Neural cell (in vitro differentiated cells): ENCODE data around the gene KSR2. TPM values are rescaled to one million over a fixed set of nuclear protein-coding genes. Genes with fewer than 3 reads are reported as not detected.

Source experiments
- H2AFZ ChIP-seq: fragments of 200-600, 300-800 bp; sonication (generic), shearing (Covaris generic); 2 replicates; pipeline ENCODE4 v1.6.0; 2014; ENCODE audit warnings: low read depth, mild to moderate bottlenecking, antibody characterized with exemption, low read length, moderate library complexity
- H3F3A ChIP-seq: fragments of 200-600 bp; shearing (Covaris generic); 2 replicates; pipeline ENCODE4 v1.6.1; 2016; ENCODE audit warnings: mild to moderate bottlenecking, moderate library complexity, mixed read lengths, antibody characterized with exemption, low read length; ENCODE audit not compliant: insufficient read depth, poor library complexity, severe bottlenecking
- H3K27ac ChIP-seq: fragments of 200-600, 300-800 bp; sonication (generic), shearing (Covaris generic); 2 replicates; pipeline ENCODE4 v1.5.1; 2014; ENCODE audit warnings: mild to moderate bottlenecking, low read length, moderate library complexity
- H3K27me3 ChIP-seq: fragments of 300-800, 200-600 bp; sonication (generic), shearing (Covaris generic); 2 replicates; pipeline ENCODE4 v1.6.0; 2014; ENCODE audit warnings: mild to moderate bottlenecking, low read depth, low read length, moderate library complexity; ENCODE audit not compliant: insufficient read depth
- H3K36me3 ChIP-seq: fragments of 300-800, 200-600 bp; sonication (generic), shearing (Covaris generic); 2 replicates; pipeline ENCODE4 v1.5.1; 2014; ENCODE audit warnings: mild to moderate bottlenecking, antibody characterized with exemption, low read length, moderate library complexity; ENCODE audit not compliant: insufficient read depth
- H3K4me2 ChIP-seq: fragments of 300-800, 200-600 bp; sonication (generic), shearing (Covaris generic); 2 replicates; pipeline ENCODE4 v1.6.0; 2014; ENCODE audit warnings: mild to moderate bottlenecking, low read length
- H3K4me3 ChIP-seq: fragments of 300-800, 200-600 bp; sonication (generic), shearing (Covaris generic); 2 replicates; pipeline ENCODE4 v1.5.1; 2014; ENCODE audit warnings: mild to moderate bottlenecking, low read length, moderate library complexity
- H3K79me2 ChIP-seq: fragments of 200-600 bp; shearing (Covaris generic); replicated peaks from 2 replicates; pipeline ENCODE4 v1.6.0; 2014; ENCODE audit warnings: mild to moderate bottlenecking, low read length, moderate library complexity; ENCODE audit not compliant: insufficient read depth
- H3K9ac ChIP-seq: fragments of 300-800, 200-600 bp; sonication (generic), shearing (Covaris generic); 2 replicates; pipeline ENCODE4 v1.6.1; 2016; ENCODE audit warnings: mild to moderate bottlenecking, low read length, mixed read lengths
- H3K9me2 ChIP-seq: fragments of 200-600 bp; shearing (Covaris generic); 2 replicates; pipeline ENCODE4 v1.6.1; 2016; ENCODE audit warnings: mild to moderate bottlenecking, low read length, mixed read lengths; ENCODE audit not compliant: insufficient read depth
- H3K9me3 ChIP-seq: fragments of 200-600, 300-800 bp; sonication (generic), shearing (Covaris generic); 2 replicates; pipeline ENCODE4 v1.6.1; 2016; ENCODE audit warnings: mild to moderate bottlenecking, mixed run types, low read length, moderate library complexity, mixed read lengths
- H4K20me1 ChIP-seq: fragments of 200-600 bp; shearing (Covaris generic); 2 replicates; pipeline ENCODE4 v1.6.1; 2016; ENCODE audit warnings: mild to moderate bottlenecking, mixed run types; ENCODE audit not compliant: insufficient read depth
- CTCF ChIP-seq: fragments of 450-650 bp; IDR thresholded peaks from 2 replicates; pipeline ENCODE4 v1.5.1; 2014; ENCODE audit warnings: antibody characterized with exemption, mild to moderate bottlenecking, moderate library complexity; ENCODE audit not compliant: poor library complexity, severe bottlenecking
- EP300 ChIP-seq: fragments of 450-650 bp; conservative IDR thresholded peaks from 2 replicates; pipeline ENCODE4 v1.6.1; 2014; ENCODE audit warnings: antibody characterized with exemption, mild to moderate bottlenecking, moderate library complexity; ENCODE audit not compliant: poor library complexity, severe bottlenecking
- EZH2 ChIP-seq: fragments of 200-600, 300-800 bp; shearing (Covaris generic), sonication (generic); IDR thresholded peaks from 2 replicates; pipeline ENCODE4 v1.6.1; 2014; ENCODE audit warnings: antibody characterized with exemption, low read length, borderline replicate concordance, mild to moderate bottlenecking; ENCODE audit not compliant: insufficient read depth, poor library complexity, severe bottlenecking
- MXI1 ChIP-seq: fragments of 450-650 bp; conservative IDR thresholded peaks from 2 replicates; pipeline ENCODE4 v1.6.1; 2014; ENCODE audit warnings: antibody characterized with exemption, mild to moderate bottlenecking; ENCODE audit not compliant: poor library complexity, severe bottlenecking
- POLR2AphosphoS5 ChIP-seq: IDR thresholded peaks from 2 replicates; pipeline ENCODE4 v1.6.1; 2012
- RAD21 ChIP-seq: fragments of 450-650 bp; conservative IDR thresholded peaks from 2 replicates; pipeline ENCODE4 v1.6.1; 2014; ENCODE audit warnings: antibody characterized with exemption, mild to moderate bottlenecking, moderate library complexity
- SMC3 ChIP-seq: fragments of 450-650 bp; conservative IDR thresholded peaks from 2 replicates; pipeline ENCODE4 v1.6.1; 2014; ENCODE audit warnings: antibody characterized with exemption, mild to moderate bottlenecking, moderate library complexity; ENCODE audit not compliant: poor library complexity
- TAF1 ChIP-seq: IDR thresholded peaks from 2 replicates; pipeline ENCODE4 v1.6.1; 2012; ENCODE audit warnings: low read depth
- polyA plus RNA-seq: library from polyadenylated mRNA; depleted of rRNA; stranded (reverse); fragments of >200 nt; gene quantifications from 2 replicates; pipeline ENCODE4 v1.2.3, GENCODE V29; 2014
- TF ChIP-seq, protein P1 (sequence below): IDR thresholded peaks from 2 replicates; pipeline ENCODE4 v1.6.1; 2012; ENCODE audit warnings: borderline replicate concordance

Gene KSR2
- polyA plus RNA-seq, 1 donor from 2014 or later, result 3.0 TPM

DNA sequence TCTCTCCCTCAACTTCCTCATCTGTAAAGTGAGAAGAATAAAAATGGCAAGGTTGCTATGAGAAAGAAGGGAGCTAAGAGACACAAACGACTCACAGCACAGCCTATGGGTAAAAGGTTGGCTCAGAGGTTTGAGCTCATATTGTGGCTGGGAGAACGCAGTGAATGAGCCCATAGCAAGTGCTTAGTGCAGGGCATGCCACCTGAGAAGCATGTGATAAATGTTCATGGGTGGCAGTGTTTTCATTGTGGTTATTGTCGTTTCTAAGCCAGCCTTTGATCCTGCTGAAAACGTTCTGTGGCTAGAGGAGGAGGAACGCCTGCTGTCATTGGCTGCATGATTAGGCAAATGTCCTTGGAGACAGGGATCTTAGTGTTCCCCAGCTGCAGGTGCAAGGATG lies 150.4 kb downstream of the KSR2 start:
- Histone ChIP-seq H3K79me2 (no peaks in the 10 kb centered on the region), H3K9ac (no peak overlapping the region), H2AFZ (no peak overlapping the region), H3K9me2 (no peaks in the 10 kb centered on the region), H3K9me3 (no peaks in the 10 kb centered on the region), H3K27me3 (no peaks in the 10 kb centered on the region), H3K4me2 (no peak overlapping the region), H3K4me3 (no peak overlapping the region), H3K36me3 (no peaks in the 10 kb centered on the region), H4K20me1 (no peaks in the 10 kb centered on the region), H3F3A (no peaks in the 10 kb centered on the region), H3K27ac (no peak overlapping the region)
- TF ChIP-seq TAF1 (no peak), RAD21 (no peak), SMC3 (no peak), EP300 (no peak), EZH2 (no peak), CTCF (no peak), POLR2AphosphoS5 (no peak), MXI1 (no peak)
- TF ChIP-seq, protein P1, sequence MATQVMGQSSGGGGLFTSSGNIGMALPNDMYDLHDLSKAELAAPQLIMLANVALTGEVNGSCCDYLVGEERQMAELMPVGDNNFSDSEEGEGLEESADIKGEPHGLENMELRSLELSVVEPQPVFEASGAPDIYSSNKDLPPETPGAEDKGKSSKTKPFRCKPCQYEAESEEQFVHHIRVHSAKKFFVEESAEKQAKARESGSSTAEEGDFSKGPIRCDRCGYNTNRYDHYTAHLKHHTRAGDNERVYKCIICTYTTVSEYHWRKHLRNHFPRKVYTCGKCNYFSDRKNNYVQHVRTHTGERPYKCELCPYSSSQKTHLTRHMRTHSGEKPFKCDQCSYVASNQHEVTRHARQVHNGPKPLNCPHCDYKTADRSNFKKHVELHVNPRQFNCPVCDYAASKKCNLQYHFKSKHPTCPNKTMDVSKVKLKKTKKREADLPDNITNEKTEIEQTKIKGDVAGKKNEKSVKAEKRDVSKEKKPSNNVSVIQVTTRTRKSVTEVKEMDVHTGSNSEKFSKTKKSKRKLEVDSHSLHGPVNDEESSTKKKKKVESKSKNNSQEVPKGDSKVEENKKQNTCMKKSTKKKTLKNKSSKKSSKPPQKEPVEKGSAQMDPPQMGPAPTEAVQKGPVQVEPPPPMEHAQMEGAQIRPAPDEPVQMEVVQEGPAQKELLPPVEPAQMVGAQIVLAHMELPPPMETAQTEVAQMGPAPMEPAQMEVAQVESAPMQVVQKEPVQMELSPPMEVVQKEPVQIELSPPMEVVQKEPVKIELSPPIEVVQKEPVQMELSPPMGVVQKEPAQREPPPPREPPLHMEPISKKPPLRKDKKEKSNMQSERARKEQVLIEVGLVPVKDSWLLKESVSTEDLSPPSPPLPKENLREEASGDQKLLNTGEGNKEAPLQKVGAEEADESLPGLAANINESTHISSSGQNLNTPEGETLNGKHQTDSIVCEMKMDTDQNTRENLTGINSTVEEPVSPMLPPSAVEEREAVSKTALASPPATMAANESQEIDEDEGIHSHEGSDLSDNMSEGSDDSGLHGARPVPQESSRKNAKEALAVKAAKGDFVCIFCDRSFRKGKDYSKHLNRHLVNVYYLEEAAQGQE, result no peak

- no peaks in the 10 kb centered on the region for H3F3A ChIP-seq
- H2AFZ ChIP-seq, result no peak overlapping the region
- TF ChIP-seq, protein P1, result no peak
- no peak overlapping the region for H3K4me3 ChIP-seq
- no peaks in the 10 kb centered on the region for H3K9me2 ChIP-seq
- no peaks in the 10 kb centered on the region for H3K9me3 ChIP-seq
- no peaks in the 10 kb centered on the region for H4K20me1 ChIP-seq
- no peaks in the 10 kb centered on the region for H3K27me3 ChIP-seq
- H3K9ac ChIP-seq, result no peak overlapping the region
- no peak overlapping the region for H3K4me2 ChIP-seq
- H3K79me2 ChIP-seq, result no peaks in the 10 kb centered on the region
- no peak overlapping the region for H3K27ac ChIP-seq
- H3K36me3 ChIP-seq, result no peaks in the 10 kb centered on the region
Measured at GRCh38 chr12:117809509-117809908, 159.3 kb downstream of the KSR2 start.
